H54 (cell line): ENCODE data around the gene ILF3.

Experiments used
- DNase-seq: peaks from one replicate; pipeline ENCODE4 v3.0.0; 2011; ENCODE audit warnings: low spot score, mixed read lengths; ENCODE audit not compliant: insufficient read length
- FAIRE-seq: peaks from 3 replicates; lab custom pipeline; 2011; peaks lifted over from hg19 to GRCh38; lab: Jason Lieb, UNC
- POLR2A ChIP-seq: IDR thresholded peaks from 2 replicates; pipeline ENCODE4 v1.6.1; 2011; ENCODE audit warnings: low read depth, mild to moderate bottlenecking, low read length

The ILF3 gene

GRCh38 chr19:10631874-10632273, 22.3 kb upstream of the ILF3 start:
- FAIRE-seq: no peak
- DNase-seq: no peak
- TF ChIP-seq POLR2A: no peak

GRCh38 chr19:10634430-10634829, 19.7 kb upstream of the ILF3 start:
- no peak for FAIRE-seq
- TF ChIP-seq POLR2A: no peak
- no peak for DNase-seq

- DNase-seq (no peak), FAIRE-seq (no peak)
- TF ChIP-seq POLR2A: no peak
Observed at GRCh38 chr19:10634963-10635362, 19.2 kb upstream of the ILF3 start.

- TF ChIP-seq POLR2A: no peak
- FAIRE-seq: no peak
- no peak for DNase-seq
Observed at GRCh38 chr19:10636304-10636972, 17.7 kb upstream of the ILF3 start.

GRCh38 chr19:10637894-10638293, 16.3 kb upstream of the ILF3 start:
- no peak for FAIRE-seq
- TF ChIP-seq POLR2A: no peak
- DNase-seq: no peak

- FAIRE-seq (no peak), DNase-seq (no peak)
- no peak for TF ChIP-seq POLR2A
Observed at GRCh38 chr19:10639836-10640235, 14.3 kb upstream of the ILF3 start.

- FAIRE-seq (no peak), DNase-seq (no peak)
- no peak for TF ChIP-seq POLR2A
Observed at GRCh38 chr19:10640361-10640760, 13.8 kb upstream of the ILF3 start.

- no peak for TF ChIP-seq POLR2A
- no peak for DNase-seq
- FAIRE-seq: no peak
Observed at GRCh38 chr19:10641248-10641647, 12.9 kb upstream of the ILF3 start.

- DNase-seq (no peak), FAIRE-seq (no peak)
- TF ChIP-seq POLR2A: no peak
Observed at GRCh38 chr19:10642473-10643171, 11.5 kb upstream of the ILF3 start.

- no peak for FAIRE-seq
- DNase-seq: no peak
- TF ChIP-seq POLR2A: no peak
Observed at GRCh38 chr19:10643172-10643967, 10.8 kb upstream of the ILF3 start.

GRCh38 chr19:10643968-10644259, 10.2 kb upstream of the ILF3 start:
- TF ChIP-seq POLR2A: no peak
- DNase-seq (no peak), FAIRE-seq (no peak)

GRCh38 chr19:10644260-10645007, 9.7 kb upstream of the ILF3 start:
- no peak for TF ChIP-seq POLR2A
- FAIRE-seq (no peak), DNase-seq (peak; percentile 79)

- TF ChIP-seq POLR2A: no peak
- FAIRE-seq (no peak), DNase-seq (no peak)
Observed at GRCh38 chr19:10646456-10647159, 7.5 kb upstream of the ILF3 start.
